Activated CD4-positive, alpha-beta T cell treated with anti-CD3 and anti-CD28 coated beads, Interleukin-2, amount 50 U/mL, for 4 hours (primary cell): ENCODE data around the gene LYZL1.
"Not testable (repeated sequence)": the region's sequence is repeated elsewhere in the genome, so short reads cannot be mapped to it uniquely, and the experiment has no call there.

Source experiments
- DNase-seq, 2 experiments: peaks; one replicate each; pipeline ENCODE4 v3.0.0-alpha.2; 2020

The LYZL1 gene

GRCh38 chr10:29337526-29337925 is 48.7 kb downstream of the LYZL1 start:
- not testable (repeated sequence) for DNase-seq

- no peak for DNase-seq
Measured at GRCh38 chr10:29343607-29344038, 54.8 kb downstream of the LYZL1 start.

- no peak for DNase-seq
Measured at GRCh38 chr10:29344073-29344820, 55.4 kb downstream of the LYZL1 start.

- no peak for DNase-seq
Measured at GRCh38 chr10:29345144-29345909, 56.5 kb downstream of the LYZL1 start.

GRCh38 chr10:29345910-29346209 is 57.0 kb downstream of the LYZL1 start:
- DNase-seq = no peak

- no peak for DNase-seq
Measured at GRCh38 chr10:29346296-29347001, 57.6 kb downstream of the LYZL1 start.

- DNase-seq = no peak
Measured at GRCh38 chr10:29348836-29349235, 60.0 kb downstream of the LYZL1 start.

- DNase-seq = no peak
Measured at GRCh38 chr10:29353305-29353704, 64.4 kb downstream of the LYZL1 start.

- no peak for DNase-seq
Measured at GRCh38 chr10:29353887-29354561, 65.2 kb downstream of the LYZL1 start.

GRCh38 chr10:29355411-29355991 is 66.6 kb downstream of the LYZL1 start:
- no peak for DNase-seq

- no peak for DNase-seq
Measured at GRCh38 chr10:29356931-29357330, 68.1 kb downstream of the LYZL1 start.

GRCh38 chr10:29358010-29358616 is 69.2 kb downstream of the LYZL1 start:
- no peak for DNase-seq

GRCh38 chr10:29360215-29360853 is 71.5 kb downstream of the LYZL1 start:
- not testable (repeated sequence) for DNase-seq
